Osteocyte (in vitro differentiated cells): Measurements from ENCODE around the gene GSG1L2. TPM values are rescaled to one million over a fixed set of nuclear protein-coding genes. Genes with fewer than 3 reads are reported as not detected.

Experiments
- DNase-seq: peaks from one replicate; pipeline ENCODE4 v3.0.0; 2021; ENCODE audit warnings: mixed read lengths; ENCODE audit not compliant: unreplicated experiment; ENCODE audit errors: extremely low spot score
- H3K27ac Mint-ChIP-seq: one replicate; pipeline ENCODE4 v1.8.0; 2021; ENCODE audit warnings: mild to moderate bottlenecking, mixed read lengths; ENCODE audit not compliant: unreplicated experiment
- H3K27me3 Mint-ChIP-seq: one replicate; pipeline ENCODE4 v1.8.0; 2021; ENCODE audit warnings: mixed read lengths; ENCODE audit not compliant: unreplicated experiment
- H3K36me3 Mint-ChIP-seq: one replicate; pipeline ENCODE4 v1.8.0; 2021; ENCODE audit warnings: mixed read lengths; ENCODE audit not compliant: unreplicated experiment
- H3K4me1 Mint-ChIP-seq: one replicate; pipeline ENCODE4 v1.8.0; 2021; ENCODE audit warnings: mixed read lengths; ENCODE audit not compliant: unreplicated experiment
- H3K4me3 Mint-ChIP-seq: one replicate; pipeline ENCODE4 v1.8.0; 2021; ENCODE audit warnings: mild to moderate bottlenecking, moderate library complexity, mixed read lengths; ENCODE audit not compliant: unreplicated experiment
- H3K9me3 Mint-ChIP-seq: one replicate; pipeline ENCODE4 v1.8.0; 2021; ENCODE audit warnings: mixed read lengths; ENCODE audit not compliant: unreplicated experiment
- total RNA-seq: library from RNA; stranded (reverse); gene quantifications from 2 replicates; pipeline ENCODE4 v1.2.1, GENCODE V29; 2021
- TF ChIP-seq, protein P1 (sequence below): fragments of 200-600 bp; sonication (generic); IDR thresholded peaks from 2 replicates; pipeline ENCODE4 v1.5.0; 2021; ENCODE audit warnings: antibody characterized with exemption, mild to moderate bottlenecking, moderate library complexity

The GSG1L2 gene
- total RNA-seq, 1 donor from 2014 or later: not detected

DNA sequence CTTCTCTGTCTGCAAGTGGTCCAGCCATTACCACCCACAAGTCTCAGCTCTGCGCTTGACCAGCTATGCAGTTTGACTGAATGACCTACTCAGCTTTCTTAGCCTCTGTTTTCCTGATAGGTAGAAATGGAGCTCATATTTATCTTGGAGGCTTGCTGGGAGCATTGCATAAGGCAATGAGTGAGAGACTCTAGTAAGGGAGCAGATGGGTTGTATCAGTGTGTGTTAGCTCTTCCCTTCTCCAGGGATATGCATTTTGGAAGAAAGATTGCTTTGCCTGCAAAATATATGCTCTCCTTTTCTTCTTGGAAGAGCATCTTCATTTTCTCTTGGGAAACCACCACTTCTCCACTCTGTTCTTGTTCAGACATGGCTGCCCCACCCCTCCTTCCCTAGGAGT, 56.6 kb downstream of the GSG1L2 start:
- H3K4me3 Mint-ChIP-seq: no peak overlapping the region
- no peak for DNase-seq
- H3K27me3 Mint-ChIP-seq: peaks cover 47% of the 10 kb centered on the region
- TF ChIP-seq, protein P1, sequence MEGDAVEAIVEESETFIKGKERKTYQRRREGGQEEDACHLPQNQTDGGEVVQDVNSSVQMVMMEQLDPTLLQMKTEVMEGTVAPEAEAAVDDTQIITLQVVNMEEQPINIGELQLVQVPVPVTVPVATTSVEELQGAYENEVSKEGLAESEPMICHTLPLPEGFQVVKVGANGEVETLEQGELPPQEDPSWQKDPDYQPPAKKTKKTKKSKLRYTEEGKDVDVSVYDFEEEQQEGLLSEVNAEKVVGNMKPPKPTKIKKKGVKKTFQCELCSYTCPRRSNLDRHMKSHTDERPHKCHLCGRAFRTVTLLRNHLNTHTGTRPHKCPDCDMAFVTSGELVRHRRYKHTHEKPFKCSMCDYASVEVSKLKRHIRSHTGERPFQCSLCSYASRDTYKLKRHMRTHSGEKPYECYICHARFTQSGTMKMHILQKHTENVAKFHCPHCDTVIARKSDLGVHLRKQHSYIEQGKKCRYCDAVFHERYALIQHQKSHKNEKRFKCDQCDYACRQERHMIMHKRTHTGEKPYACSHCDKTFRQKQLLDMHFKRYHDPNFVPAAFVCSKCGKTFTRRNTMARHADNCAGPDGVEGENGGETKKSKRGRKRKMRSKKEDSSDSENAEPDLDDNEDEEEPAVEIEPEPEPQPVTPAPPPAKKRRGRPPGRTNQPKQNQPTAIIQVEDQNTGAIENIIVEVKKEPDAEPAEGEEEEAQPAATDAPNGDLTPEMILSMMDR: no peak
- no peaks in the 10 kb centered on the region for H3K9me3 Mint-ChIP-seq
- H3K4me1 Mint-ChIP-seq: peaks cover 2% of the 10 kb centered on the region
- no peaks in the 10 kb centered on the region for H3K36me3 Mint-ChIP-seq
- no peak overlapping the region for H3K27ac Mint-ChIP-seq

DNA sequence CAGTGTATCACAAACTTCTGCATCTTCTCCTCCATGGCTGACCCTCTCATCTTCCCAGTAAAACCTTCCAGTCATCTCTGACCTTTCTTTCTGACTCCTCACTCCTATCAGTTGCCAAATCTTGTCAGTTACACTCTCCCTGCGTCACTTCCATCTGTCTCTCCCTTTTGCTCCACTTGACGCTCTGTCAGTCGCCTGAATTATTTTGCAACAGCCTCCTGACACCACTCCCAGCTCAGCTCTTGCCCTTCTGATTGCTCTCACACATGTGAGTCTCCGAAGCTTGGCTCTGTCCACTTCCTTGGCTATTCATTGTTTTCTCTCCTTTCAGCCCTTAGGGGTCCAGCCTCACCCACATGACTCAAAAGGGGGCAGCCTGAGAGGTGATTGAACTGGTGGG, 58.2 kb downstream of the GSG1L2 start:
- TF ChIP-seq, protein P1: no peak
- H3K27ac Mint-ChIP-seq: no peak overlapping the region
- peaks cover 48% of the 10 kb centered on the region for H3K27me3 Mint-ChIP-seq
- no peak overlapping the region for H3K4me3 Mint-ChIP-seq
- H3K36me3 Mint-ChIP-seq: no peaks in the 10 kb centered on the region
- no peaks in the 10 kb centered on the region for H3K9me3 Mint-ChIP-seq
- H3K4me1 Mint-ChIP-seq: peaks cover 2% of the 10 kb centered on the region
- no peak for DNase-seq

DNA sequence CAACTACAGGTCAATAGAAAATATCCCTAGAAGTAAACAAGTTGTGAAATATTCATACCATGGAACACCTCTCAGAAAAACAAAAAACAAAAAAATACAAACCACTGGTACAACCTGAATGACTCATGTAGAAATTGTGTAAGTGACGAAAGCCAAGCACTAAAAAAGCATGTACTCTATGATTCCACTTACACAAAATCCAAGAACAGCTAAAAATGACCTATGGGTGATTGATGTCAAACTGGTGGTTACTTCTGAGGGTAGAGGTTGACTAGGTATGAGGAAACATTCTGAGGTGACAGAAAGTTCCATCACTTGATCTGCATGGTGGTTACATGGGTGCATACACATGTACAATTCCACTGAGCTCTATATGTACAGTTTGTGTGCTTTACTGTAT, 61.6 kb downstream of the GSG1L2 start:
- no peak for DNase-seq
- H3K27ac Mint-ChIP-seq: no peak overlapping the region
- H3K9me3 Mint-ChIP-seq: peaks cover 2% of the 10 kb centered on the region
- H3K27me3 Mint-ChIP-seq: peaks cover 44% of the 10 kb centered on the region
- H3K4me3 Mint-ChIP-seq: no peak overlapping the region
- TF ChIP-seq, protein P1: no peak
- no peaks in the 10 kb centered on the region for H3K36me3 Mint-ChIP-seq
- H3K4me1 Mint-ChIP-seq: no peaks in the 10 kb centered on the region

DNA sequence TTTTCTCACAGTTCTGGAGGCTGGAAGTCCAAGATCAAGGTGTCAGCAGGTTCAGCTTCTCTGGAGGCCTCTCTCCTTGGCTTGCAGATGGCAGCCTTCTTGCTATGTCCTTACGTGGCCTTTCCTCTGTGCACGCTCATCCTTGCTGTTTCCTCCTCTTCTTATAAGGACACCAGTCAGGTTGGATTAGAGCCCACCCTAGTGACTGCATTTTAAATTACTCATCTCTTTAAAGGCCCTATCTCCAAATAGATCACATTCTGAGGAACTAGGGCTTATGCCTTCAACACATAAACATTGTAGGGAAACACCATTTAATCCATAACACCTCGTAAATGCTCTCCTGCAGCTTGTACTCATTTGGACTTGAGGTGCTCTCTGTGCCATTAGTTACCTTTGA, 66.8 kb downstream of the GSG1L2 start:
- TF ChIP-seq, protein P1: no peak
- DNase-seq: no peak
- no peaks in the 10 kb centered on the region for H3K36me3 Mint-ChIP-seq
- no peak overlapping the region for H3K4me3 Mint-ChIP-seq
- no peaks in the 10 kb centered on the region for H3K4me1 Mint-ChIP-seq
- no peak overlapping the region for H3K27ac Mint-ChIP-seq
- peaks cover 5% of the 10 kb centered on the region for H3K9me3 Mint-ChIP-seq
- peaks cover 33% of the 10 kb centered on the region for H3K27me3 Mint-ChIP-seq

Other genes with a start within 250 kb of the GSG1L2 start
- 61.6 and 65.7 TPM in 2 replicates for gene STX8, start 246.3 kb downstream of the GSG1L2 start, total RNA-seq
- not detected in 2 replicates for gene CFAP52, start 245.4 kb downstream of the GSG1L2 start, total RNA-seq
- 3.8 TPM in 2 replicates for gene USP43, start 176.6 kb downstream of the GSG1L2 start, total RNA-seq
- gene DHRS7C, start 30.5 kb downstream of the GSG1L2 start, total RNA-seq: not detected in 2 replicates
- gene GLP2R, start 3.8 kb upstream of the GSG1L2 start, total RNA-seq: 2.0 and 3.2 TPM in 2 replicates
- gene RCVRN, start 83.2 kb upstream of the GSG1L2 start, total RNA-seq: 0.34 TPM in 1 of 2 replicates, not detected in the other